ENCODE results near the gene ADISSP. TPM values are rescaled to one million over a fixed set of nuclear protein-coding genes. Genes with fewer than 3 reads are reported as not detected.
A peak's percentile ranks its signal among the peaks of the same experiment; 100 is the strongest.

The ADISSP gene
- total and polyA plus RNA-seq, 9 of the 15 experiments (the other 6 are each of a cell fraction or from before 2014, with no cell fraction given) = 1.4 to 70.6 (median 23.4) TPM

DNA sequence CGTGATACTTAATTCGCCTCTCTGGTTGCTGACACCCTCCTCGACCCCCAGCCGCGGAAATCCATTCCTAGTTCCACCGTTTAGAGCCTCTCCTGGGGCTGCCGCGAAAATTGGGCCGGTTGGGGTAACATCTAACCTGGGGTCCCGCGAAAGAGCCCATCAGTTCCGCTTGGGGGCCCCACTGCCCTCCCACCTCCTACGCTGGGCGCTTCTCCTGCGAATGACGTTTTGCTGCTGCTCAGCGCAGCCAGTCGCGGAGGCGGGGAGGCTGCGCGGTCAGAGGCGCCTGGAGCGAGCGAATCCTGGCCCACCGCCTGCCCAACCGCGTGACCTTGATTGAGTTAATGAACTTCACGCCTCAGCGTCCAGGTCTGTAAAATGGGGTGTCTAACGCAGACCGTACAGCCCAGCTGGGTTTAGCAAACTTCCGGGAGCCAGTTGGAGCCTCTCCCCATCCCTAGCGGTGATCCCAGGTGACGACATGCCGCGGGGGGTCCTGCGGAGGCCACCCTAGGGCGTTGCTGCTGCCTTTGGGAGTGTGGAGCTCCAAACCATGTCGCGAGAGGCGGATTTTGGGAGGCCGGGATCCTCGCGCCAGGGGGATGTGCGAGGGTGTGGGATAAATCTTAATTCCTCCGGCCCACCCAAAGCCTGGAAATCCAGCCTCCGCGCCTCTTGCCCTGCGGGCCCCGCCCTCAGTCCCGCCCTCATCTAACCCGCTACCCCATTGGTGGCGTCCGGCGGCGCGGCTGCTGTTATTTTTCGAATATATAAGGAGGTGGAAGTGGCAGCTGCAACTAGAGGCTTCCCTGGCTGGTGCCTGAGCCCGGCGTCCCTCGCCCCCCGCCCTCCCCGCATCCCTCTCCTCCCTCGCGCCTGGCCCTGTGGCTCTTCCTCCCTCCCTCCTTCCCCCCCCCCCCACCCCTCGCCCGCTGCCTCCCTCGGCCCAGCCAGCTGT lies 28.2 kb upstream of the ADISSP start, which contains the start of gene CDC25B (continued):
- TF ChIP-seq DEAF1 (CRISPR knock-in tag; IDR thresholded peaks at IDR 0.05) (no peak), GATAD2A (IDR thresholded peaks at IDR 0.05) (0 out of 2 replicates have a peak, but pooled peaks have one; percentile 43), IRF1 (CRISPR knock-in tag; IDR thresholded peaks at IDR 0.05; ENCODE audit: borderline replicate concordance) (no peak), SUPT5H (IDR thresholded peaks at IDR 0.05) (peak; percentile 49), PTBP1 (IDR thresholded peaks at IDR 0.05; ENCODE audit: low read depth, low read length) (peak; percentile 88; the same call in 1 of the 2 replicates), CREM (IDR thresholded peaks at IDR 0.05; ENCODE audit: low read depth) (peak; percentile 64), GATAD2B (IDR thresholded peaks at IDR 0.05; ENCODE audit: borderline replicate concordance) (0 out of 2 replicates have a peak, but pooled peaks have one; percentile 18)
- TF ChIP-seq, protein P1, sequence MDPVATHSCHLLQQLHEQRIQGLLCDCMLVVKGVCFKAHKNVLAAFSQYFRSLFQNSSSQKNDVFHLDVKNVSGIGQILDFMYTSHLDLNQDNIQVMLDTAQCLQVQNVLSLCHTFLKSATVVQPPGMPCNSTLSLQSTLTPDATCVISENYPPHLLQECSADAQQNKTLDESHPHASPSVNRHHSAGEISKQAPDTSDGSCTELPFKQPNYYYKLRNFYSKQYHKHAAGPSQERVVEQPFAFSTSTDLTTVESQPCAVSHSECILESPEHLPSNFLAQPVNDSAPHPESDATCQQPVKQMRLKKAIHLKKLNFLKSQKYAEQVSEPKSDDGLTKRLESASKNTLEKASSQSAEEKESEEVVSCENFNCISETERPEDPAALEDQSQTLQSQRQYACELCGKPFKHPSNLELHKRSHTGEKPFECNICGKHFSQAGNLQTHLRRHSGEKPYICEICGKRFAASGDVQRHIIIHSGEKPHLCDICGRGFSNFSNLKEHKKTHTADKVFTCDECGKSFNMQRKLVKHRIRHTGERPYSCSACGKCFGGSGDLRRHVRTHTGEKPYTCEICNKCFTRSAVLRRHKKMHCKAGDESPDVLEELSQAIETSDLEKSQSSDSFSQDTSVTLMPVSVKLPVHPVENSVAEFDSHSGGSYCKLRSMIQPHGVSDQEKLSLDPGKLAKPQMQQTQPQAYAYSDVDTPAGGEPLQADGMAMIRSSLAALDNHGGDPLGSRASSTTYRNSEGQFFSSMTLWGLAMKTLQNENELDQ (CRISPR knock-in tag; IDR thresholded peaks at IDR 0.05; ENCODE audit: borderline replicate concordance) = no peak
- TF ChIP-seq, protein P2, sequence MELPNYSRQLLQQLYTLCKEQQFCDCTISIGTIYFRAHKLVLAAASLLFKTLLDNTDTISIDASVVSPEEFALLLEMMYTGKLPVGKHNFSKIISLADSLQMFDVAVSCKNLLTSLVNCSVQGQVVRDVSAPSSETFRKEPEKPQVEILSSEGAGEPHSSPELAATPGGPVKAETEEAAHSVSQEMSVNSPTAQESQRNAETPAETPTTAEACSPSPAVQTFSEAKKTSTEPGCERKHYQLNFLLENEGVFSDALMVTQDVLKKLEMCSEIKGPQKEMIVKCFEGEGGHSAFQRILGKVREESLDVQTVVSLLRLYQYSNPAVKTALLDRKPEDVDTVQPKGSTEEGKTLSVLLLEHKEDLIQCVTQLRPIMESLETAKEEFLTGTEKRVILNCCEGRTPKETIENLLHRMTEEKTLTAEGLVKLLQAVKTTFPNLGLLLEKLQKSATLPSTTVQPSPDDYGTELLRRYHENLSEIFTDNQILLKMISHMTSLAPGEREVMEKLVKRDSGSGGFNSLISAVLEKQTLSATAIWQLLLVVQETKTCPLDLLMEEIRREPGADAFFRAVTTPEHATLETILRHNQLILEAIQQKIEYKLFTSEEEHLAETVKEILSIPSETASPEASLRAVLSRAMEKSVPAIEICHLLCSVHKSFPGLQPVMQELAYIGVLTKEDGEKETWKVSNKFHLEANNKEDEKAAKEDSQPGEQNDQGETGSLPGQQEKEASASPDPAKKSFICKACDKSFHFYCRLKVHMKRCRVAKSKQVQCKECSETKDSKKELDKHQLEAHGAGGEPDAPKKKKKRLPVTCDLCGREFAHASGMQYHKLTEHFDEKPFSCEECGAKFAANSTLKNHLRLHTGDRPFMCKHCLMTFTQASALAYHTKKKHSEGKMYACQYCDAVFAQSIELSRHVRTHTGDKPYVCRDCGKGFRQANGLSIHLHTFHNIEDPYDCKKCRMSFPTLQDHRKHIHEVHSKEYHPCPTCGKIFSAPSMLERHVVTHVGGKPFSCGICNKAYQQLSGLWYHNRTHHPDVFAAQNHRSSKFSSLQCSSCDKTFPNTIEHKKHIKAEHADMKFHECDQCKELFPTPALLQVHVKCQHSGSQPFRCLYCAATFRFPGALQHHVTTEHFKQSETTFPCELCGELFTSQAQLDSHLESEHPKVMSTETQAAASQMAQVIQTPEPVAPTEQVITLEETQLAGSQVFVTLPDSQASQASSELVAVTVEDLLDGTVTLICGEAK (IDR thresholded peaks at IDR 0.05) = 0 out of 2 replicates have a peak, but pooled peaks have one; percentile 21
- TF ChIP-seq, protein P2 (CRISPR knock-in tag; IDR thresholded peaks at IDR 0.05) = peak; percentile 46; the same call in 1 of the 2 replicates

Measured in K562 (cell line).